Measurements from ENCODE around the gene CRIP3. TPM values are rescaled to one million over a fixed set of nuclear protein-coding genes. Genes with fewer than 3 reads are reported as not detected.
"Not testable (repeated sequence)": the region's sequence is repeated elsewhere in the genome, so short reads cannot be mapped to it uniquely, and the experiment has no call there.

Gene CRIP3
- total RNA-seq, 1 experiment from 2014 or later, result not detected

DNA sequence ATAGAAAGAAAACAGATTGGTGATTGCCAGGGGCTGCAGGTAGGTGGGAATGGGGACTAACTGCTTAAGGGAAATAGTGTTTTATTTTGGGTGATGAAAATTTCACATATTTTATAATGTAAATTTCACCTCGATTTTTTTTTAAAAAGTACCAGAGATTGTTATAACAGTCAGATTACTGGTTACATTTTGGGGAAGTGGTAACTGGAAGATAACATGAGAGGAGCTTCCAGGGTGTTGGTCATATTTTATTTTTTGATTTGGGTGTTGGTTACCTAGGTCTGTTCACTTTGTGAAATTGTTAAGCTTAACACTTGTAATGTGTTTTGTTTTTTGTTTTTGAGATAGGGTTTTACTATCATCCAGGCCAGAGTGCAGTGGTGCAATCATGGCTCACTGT is 17.2 kb upstream of the CRIP3 start:
- H3K27me3 ChIP-seq (replicated peaks), result no peaks in the 10 kb centered on the region
- H3K27ac ChIP-seq, result no peak overlapping the region
- H3K4me3 ChIP-seq, result no peak overlapping the region
- H3K9me3 ChIP-seq (replicated peaks), result no peaks in the 10 kb centered on the region
- no peaks in the 10 kb centered on the region for H3K36me3 ChIP-seq
- H3K4me1 ChIP-seq (replicated peaks), result no peaks in the 10 kb centered on the region
- no peak for DNase-seq (ENCODE audit: low read depth in 1 of 2, low spot score in 2 of 2)

DNA sequence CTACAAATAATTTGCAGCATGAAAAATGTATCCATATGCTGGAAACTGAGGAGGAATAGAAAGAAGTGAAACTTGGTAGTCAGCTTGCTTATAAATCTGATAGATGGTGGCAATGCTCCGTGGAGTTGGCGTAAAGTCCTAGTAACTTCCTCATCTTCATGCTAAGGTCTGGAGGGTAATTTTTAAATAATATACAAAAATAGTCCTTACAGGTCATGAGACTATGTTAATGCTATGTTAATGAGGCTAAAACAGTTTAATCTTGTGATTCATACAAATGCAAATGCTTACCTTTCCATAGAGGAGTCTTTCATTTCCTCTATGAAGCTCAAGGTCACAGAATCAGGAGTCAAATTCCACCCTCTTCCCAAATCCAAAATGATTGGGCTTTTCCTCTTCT is 9.4 kb upstream of the CRIP3 start:
- Histone ChIP-seq H3K27ac (no peak overlapping the region), H3K4me1 (replicated peaks) (no peaks in the 10 kb centered on the region), H3K9me3 (replicated peaks) (no peaks in the 10 kb centered on the region), H3K4me3 (no peak overlapping the region), H3K27me3 (replicated peaks) (peaks cover 32% of the 10 kb centered on the region; the same call in 1 of the 2 replicates), H3K36me3 (no peaks in the 10 kb centered on the region)
- DNase-seq (ENCODE audit: low read depth in 1 of 2, low spot score in 2 of 2), result no peak

DNA sequence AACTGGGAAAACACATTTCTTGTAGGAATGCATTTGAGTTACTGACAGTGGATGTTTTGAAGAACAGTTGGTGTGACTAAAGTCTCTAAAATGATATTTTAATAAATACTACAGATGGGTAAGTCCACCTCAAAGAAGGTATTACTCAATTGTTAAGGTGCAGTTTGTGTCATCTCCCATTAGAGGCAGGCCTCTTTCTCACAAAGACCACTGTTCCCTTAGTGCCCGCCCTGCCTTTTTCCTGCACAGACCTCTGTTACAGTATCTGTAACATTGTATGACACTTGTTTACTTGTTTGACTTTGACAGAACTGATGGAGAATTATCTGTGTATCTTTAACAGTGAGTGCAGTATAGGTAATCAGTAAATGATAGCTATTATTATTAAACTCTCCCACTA is 5.2 kb upstream of the CRIP3 start:
- Histone ChIP-seq H3K27me3 (replicated peaks) (peaks cover 45% of the 10 kb centered on the region), H3K4me1 (replicated peaks) (no peaks in the 10 kb centered on the region), H3K27ac (no peak overlapping the region), H3K4me3 (no peak overlapping the region), H3K9me3 (replicated peaks) (no peaks in the 10 kb centered on the region), H3K36me3 (no peaks in the 10 kb centered on the region)
- DNase-seq (ENCODE audit: low read depth in 1 of 2, low spot score in 2 of 2), result no peak

DNA sequence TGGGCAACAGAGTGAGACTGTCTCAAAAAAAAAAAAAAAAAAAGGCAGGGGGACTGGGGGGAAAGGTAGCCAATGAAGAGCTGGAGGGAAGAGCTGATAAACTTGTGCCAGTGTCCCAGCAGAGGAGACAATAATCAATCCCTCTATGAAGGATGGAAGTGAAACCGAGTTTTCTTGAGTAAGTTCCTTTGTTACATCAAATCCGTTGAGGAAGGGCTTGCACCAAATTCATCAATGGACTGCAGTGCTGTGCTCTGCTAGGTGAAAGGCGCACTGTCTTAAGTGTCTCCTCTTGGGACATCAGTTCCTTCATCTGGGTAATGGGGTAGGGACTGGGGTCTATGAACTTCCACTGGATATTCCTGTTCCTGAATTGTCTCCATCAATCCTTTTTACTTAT is 3.0 kb upstream of the CRIP3 start:
- no peak overlapping the region for H3K27ac ChIP-seq
- no peaks in the 10 kb centered on the region for H3K9me3 ChIP-seq (replicated peaks)
- DNase-seq (ENCODE audit: low read depth in 1 of 2, low spot score in 2 of 2), result no peak

DNA sequence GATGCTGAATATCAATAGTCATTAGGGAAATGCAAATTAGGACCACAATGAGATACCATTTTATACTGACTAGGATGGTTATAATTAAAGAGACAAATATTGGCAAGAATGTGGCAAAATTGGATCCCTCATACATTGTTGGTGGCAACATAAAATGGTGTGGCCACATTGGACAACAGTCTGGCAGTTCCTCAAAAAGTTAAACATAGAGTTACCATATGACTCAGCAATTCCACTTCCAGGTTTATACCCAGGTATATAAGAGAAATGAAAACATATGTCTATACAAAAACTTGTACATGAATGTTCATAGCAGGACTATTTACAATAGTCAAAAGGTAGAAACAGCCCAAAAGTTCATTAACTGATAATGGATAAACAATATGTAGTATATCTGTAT is 2.0 kb upstream of the CRIP3 start:
- Histone ChIP-seq H3K4me1 (replicated peaks) (no peaks in the 10 kb centered on the region; the same call in 1 of the 2 replicates), H3K27ac (no peak overlapping the region), H3K4me3 (no peak overlapping the region), H3K27me3 (replicated peaks) (peaks cover 37% of the 10 kb centered on the region), H3K9me3 (replicated peaks) (no peaks in the 10 kb centered on the region), H3K36me3 (no peaks in the 10 kb centered on the region)
- DNase-seq (ENCODE audit: low read depth in 1 of 2, low spot score in 2 of 2), result no peak

More for the DNA sequence above, 3.0 kb upstream of the CRIP3 start:
- H3K27me3 ChIP-seq (replicated peaks), result peaks cover 39% of the 10 kb centered on the region
- no peak overlapping the region for H3K4me3 ChIP-seq
- no peaks in the 10 kb centered on the region; the same call in 1 of the 2 replicates for H3K4me1 ChIP-seq (replicated peaks)
- no peaks in the 10 kb centered on the region for H3K36me3 ChIP-seq

DNA sequence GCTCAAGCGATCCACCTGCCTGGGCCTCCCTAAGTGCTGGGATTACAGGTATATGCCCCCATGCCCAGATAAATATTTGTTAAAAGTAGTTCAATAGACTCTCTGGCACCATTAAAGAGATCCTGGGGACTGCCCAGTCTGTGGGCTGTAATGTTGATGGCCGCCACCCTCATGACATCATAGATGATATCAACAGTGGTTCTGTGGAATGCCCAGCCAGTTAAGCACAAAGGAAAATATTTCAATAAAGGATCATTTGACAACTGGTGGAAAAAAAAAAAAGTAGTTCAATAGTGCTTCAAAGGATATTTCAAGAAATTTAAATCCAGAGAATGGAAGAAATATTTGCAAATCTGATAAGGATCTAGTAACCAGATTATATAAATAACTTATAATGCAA is 1.5 kb upstream of the CRIP3 start:
- no peak overlapping the region for H3K4me3 ChIP-seq
- no peak overlapping the region for H3K27ac ChIP-seq
- H3K27me3 ChIP-seq (replicated peaks), result peaks cover 34% of the 10 kb centered on the region
- no peak for DNase-seq (ENCODE audit: low read depth in 1 of 2, low spot score in 2 of 2)
- H3K9me3 ChIP-seq (replicated peaks), result no peaks in the 10 kb centered on the region
- no peaks in the 10 kb centered on the region; the same call in 1 of the 2 replicates for H3K4me1 ChIP-seq (replicated peaks)
- H3K36me3 ChIP-seq, result no peaks in the 10 kb centered on the region

DNA sequence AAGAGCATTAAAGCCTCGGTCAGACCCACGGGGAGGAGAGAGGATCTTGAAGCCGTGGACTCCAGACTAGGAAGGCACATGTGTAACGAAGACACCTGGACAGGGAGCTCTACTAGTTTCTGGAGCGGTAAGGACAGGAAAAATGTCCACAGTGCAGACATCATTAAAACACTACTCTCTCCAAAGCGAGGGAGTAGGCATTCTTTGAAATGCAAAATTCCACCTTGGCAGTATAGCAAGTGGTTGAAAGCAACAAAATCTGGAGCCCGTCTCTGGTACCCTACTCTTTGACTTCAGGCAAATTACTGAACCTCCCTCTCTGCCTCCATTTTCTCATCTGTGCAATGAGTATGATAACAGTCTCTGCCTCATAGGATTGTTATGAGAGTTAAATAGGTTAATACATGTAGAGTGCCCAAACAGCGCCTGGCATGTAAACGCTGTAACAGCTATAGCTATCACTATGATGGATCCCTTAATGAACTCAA is 408 bp upstream of the CRIP3 start:
- H3K9me3 ChIP-seq (replicated peaks), result no peaks in the 10 kb centered on the region
- H3K36me3 ChIP-seq, result no peaks in the 10 kb centered on the region
- DNase-seq (ENCODE audit: low read depth in 1 of 2, low spot score in 2 of 2), result no peak
- no peaks in the 10 kb centered on the region; the same call in 1 of the 2 replicates for H3K4me1 ChIP-seq (replicated peaks)
- no peak overlapping the region for H3K4me3 ChIP-seq
- H3K27ac ChIP-seq, result no peak overlapping the region
- H3K27me3 ChIP-seq (replicated peaks), result peaks cover 28% of the 10 kb centered on the region

DNA sequence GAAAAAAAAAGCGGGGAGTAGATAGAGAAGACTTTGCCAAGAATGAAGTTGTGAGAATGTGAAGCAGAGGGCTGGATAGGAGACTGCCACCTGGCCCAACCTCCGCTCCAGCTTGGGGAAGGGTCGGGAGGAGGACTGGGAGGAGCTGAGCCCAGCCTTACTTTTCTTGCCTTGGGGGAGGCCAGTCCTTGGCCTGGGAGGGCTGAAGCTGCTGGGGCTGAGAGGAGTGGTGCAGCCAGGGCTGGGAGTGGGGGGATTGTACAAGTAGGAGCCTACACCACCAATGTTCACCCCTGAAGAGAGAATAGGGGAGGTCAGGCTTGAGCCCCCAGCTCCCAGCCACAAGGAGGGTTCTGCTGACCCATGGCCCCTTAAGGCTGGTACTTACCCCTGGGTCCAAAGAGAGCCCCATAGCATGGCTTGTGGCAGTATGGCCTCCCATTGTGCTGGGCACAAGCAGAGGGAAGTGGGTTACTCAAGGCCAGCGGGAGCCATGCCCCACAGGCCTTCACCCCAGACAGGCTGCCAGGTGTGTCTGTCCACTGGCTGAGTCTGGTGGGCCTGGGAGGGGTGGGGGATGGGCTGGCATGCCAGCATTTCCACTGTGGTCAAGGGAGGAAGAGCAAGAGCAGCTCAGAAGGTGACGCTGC is 1.1 kb downstream of the CRIP3 start:
- Histone ChIP-seq H3K36me3 (no peaks in the 10 kb centered on the region), H3K27me3 (replicated peaks) (peaks cover 21% of the 10 kb centered on the region), H3K4me1 (replicated peaks) (no peaks in the 10 kb centered on the region; the same call in 1 of the 2 replicates), H3K9me3 (replicated peaks) (no peaks in the 10 kb centered on the region), H3K4me3 (no peak overlapping the region), H3K27ac (no peak overlapping the region)
- DNase-seq (ENCODE audit: low read depth in 1 of 2, low spot score in 2 of 2), result no peak

DNA sequence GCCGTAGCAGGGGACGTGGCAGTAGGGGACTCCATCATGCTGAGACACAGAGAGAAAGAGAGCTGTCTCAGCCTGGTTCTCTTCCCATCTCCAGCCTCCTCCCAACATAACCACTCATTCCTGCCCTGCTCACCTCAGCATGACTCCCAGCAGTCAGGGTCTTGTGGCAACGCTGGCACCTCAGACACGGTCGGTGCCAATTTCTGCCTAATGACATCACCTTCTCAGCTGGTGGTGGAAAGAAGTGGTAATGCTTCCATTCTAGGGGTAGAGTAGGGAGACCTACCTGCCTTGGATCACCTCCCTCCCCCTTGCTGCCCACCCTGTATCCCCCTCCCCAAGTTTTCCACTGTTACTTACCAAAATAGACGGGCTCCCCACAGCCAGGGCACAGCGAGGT is 2.5 kb downstream of the CRIP3 start:
- peaks cover 18% of the 10 kb centered on the region for H3K27me3 ChIP-seq (replicated peaks)
- no peak for DNase-seq (ENCODE audit: low read depth in 1 of 2, low spot score in 2 of 2)
- no peaks in the 10 kb centered on the region; the same call in 1 of the 2 replicates for H3K4me1 ChIP-seq (replicated peaks)
- H3K27ac ChIP-seq, result no peak overlapping the region
- no peaks in the 10 kb centered on the region for H3K36me3 ChIP-seq
- H3K4me3 ChIP-seq, result no peak overlapping the region
- H3K9me3 ChIP-seq (replicated peaks), result no peaks in the 10 kb centered on the region

DNA sequence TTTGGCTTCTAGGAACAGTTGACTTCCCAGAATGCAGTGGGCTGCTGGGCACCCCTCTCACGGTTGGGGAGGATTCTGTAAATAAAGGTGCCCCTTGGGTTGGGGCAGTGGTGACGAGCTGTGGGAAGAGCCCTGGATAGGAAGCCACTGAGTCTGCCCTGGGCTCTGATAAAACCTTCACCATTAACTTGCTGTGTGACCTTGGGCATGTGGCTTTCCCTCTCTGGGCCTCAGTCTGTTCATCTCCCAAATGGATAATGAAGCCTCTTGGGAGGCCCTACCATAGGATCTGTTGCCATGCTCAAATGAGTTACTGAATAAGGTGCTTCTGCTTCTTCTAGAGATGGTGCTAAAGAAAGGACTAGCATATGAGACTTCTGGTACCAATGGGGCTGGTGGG is 3.7 kb downstream of the CRIP3 start:
- Histone ChIP-seq H3K9me3 (replicated peaks) (no peaks in the 10 kb centered on the region), H3K27me3 (replicated peaks) (peaks cover 11% of the 10 kb centered on the region), H3K4me1 (replicated peaks) (no peaks in the 10 kb centered on the region; the same call in 1 of the 2 replicates), H3K4me3 (no peak overlapping the region), H3K27ac (no peak overlapping the region), H3K36me3 (no peaks in the 10 kb centered on the region)
- no peak for DNase-seq (ENCODE audit: low read depth in 1 of 2, low spot score in 2 of 2)

DNA sequence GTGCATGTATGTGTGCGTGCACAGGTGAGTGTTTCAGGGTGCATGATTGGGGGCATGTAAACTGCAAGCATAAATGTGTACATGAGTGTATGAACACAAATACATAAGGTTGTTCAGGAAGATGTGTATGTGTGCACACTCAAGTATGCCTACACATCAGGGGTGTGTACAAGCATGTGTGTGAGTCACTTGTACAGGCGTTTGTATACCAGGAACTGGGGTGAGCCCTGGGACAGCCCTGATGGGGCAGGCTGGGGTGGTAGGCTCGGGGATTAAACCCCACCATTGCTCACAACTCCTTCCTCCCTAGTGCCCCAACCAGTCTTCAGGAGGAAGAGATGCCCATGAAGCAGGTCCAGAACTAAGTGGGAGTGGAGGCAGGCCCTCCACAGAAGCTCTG is 4.3 kb downstream of the CRIP3 start:
- Histone ChIP-seq H3K36me3 (no peaks in the 10 kb centered on the region), H3K4me1 (replicated peaks) (no peaks in the 10 kb centered on the region; the same call in 1 of the 2 replicates), H3K9me3 (replicated peaks) (no peaks in the 10 kb centered on the region), H3K27me3 (replicated peaks) (peaks cover 12% of the 10 kb centered on the region), H3K4me3 (no peak overlapping the region), H3K27ac (no peak overlapping the region)
- DNase-seq (ENCODE audit: low read depth in 1 of 2, low spot score in 2 of 2), result no peak

DNA sequence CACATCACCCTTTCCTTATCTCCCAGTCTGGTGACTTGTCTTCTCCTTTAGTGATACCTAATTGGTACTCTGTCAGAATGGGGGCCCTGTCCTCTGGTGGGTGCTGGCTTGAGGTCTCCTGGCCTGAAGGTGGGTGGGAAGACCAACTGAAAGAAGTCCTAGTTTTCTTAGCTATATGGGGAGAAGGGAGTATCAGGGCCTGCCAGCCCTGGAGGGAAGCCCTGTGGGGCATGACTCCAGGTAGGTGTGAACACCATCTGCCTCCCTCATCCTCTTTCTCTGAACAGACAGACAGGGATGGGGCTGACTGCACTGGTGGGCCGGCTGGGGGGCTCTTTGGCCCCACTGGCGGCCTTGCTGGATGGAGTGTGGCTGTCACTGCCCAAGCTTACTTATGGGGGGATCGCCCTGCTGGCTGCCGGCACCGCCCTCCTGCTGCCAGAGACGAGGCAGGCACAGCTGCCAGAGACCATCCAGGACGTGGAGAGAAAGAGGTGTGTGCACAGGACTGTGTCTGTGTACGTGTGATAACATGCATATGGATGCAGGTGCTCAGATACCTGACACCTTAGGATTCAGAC is 4.8 kb downstream of the CRIP3 start:
- Histone ChIP-seq H3K4me3 (no peak overlapping the region), H3K4me1 (replicated peaks) (no peaks in the 10 kb centered on the region; the same call in 1 of the 2 replicates), H3K27ac (no peak overlapping the region), H3K9me3 (replicated peaks) (no peaks in the 10 kb centered on the region), H3K36me3 (no peaks in the 10 kb centered on the region), H3K27me3 (replicated peaks) (peaks cover 12% of the 10 kb centered on the region)
- no peak for DNase-seq (ENCODE audit: low read depth in 1 of 2, low spot score in 2 of 2)

DNA sequence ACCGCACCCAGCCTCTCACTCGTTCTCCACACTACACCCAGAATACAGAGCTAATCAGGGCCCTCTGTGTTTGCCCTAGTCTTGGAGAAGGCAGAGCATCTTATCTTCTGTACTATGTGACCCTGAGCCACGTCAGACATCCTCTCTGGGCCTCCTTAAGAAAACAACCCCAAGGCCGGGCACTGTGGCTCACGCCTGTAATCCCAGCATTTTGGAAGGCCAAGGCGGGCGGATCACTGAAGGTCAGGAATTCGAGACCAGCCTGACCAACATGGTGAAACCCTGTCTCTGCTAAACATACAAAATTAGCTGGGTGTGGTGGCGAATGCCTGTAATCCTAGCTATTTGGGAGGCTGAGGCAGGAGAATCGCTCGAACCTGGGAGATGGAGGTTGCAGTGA is 5.6 kb downstream of the CRIP3 start:
- H3K27me3 ChIP-seq (replicated peaks), result peaks cover 13% of the 10 kb centered on the region
- not testable (repeated sequence) for DNase-seq (ENCODE audit: low read depth in 1 of 2, low spot score in 2 of 2); H3K4me1 ChIP-seq (replicated peaks); H3K4me3 ChIP-seq; H3K36me3 ChIP-seq; H3K9me3 ChIP-seq (replicated peaks); H3K27ac ChIP-seq

DNA sequence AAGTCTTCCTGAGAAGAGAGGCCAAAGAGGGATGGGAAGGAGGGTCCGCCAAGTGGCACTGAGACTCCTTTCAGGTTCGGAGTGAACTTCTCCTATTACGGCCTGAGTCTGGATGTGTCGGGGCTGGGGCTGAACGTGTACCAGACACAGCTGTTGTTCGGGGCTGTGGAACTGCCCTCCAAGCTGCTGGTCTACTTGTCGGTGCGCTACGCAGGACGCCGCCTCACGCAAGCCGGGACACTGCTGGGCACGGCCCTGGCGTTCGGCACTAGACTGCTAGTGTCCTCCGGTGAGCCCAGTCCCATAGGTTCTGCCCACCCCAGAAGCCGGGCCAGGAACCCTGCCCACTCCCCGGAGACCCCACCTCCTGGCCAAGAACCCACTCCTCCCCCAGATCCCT is 6.5 kb downstream of the CRIP3 start:
- no peaks in the 10 kb centered on the region for H3K4me1 ChIP-seq (replicated peaks)
- no peak overlapping the region for H3K4me3 ChIP-seq
- H3K36me3 ChIP-seq, result no peaks in the 10 kb centered on the region
- H3K9me3 ChIP-seq (replicated peaks), result no peaks in the 10 kb centered on the region
- DNase-seq (ENCODE audit: low read depth in 1 of 2, low spot score in 2 of 2), result no peak
- no peak overlapping the region for H3K27ac ChIP-seq
- H3K27me3 ChIP-seq (replicated peaks), result peaks cover 14% of the 10 kb centered on the region

Measured in SJSA1 (cell line).